Esophagus squamous epithelium (tissue), 4 donors: ENCODE results near the gene MAMDC4.
"Not testable (repeated sequence)": the region's sequence is repeated elsewhere in the genome, so short reads cannot be mapped to it uniquely, and the experiment has no call there.

Experiments used
- CTCF ChIP-seq, 6 experiments: fragments of 450-650 bp in 4 of 6; fragments of 200-600 bp in 2 of 6; sonication (generic) in 2 of 6; IDR thresholded peaks; one replicate each; pipeline ENCODE4 v1.5.1; 2016 to 2019; ENCODE audit warnings: antibody characterized with exemption in 6 of 6, mild to moderate bottlenecking in 4 of 6, moderate library complexity in 4 of 6
- POLR2A ChIP-seq, 4 donors: fragments of 450-650 bp; IDR thresholded peaks; one replicate each; pipeline ENCODE4 v1.6.1; 2017; ENCODE audit warnings: antibody characterized with exemption in 4 of 4, mild to moderate bottlenecking in 4 of 4, moderate library complexity in 3 of 4

DNA sequence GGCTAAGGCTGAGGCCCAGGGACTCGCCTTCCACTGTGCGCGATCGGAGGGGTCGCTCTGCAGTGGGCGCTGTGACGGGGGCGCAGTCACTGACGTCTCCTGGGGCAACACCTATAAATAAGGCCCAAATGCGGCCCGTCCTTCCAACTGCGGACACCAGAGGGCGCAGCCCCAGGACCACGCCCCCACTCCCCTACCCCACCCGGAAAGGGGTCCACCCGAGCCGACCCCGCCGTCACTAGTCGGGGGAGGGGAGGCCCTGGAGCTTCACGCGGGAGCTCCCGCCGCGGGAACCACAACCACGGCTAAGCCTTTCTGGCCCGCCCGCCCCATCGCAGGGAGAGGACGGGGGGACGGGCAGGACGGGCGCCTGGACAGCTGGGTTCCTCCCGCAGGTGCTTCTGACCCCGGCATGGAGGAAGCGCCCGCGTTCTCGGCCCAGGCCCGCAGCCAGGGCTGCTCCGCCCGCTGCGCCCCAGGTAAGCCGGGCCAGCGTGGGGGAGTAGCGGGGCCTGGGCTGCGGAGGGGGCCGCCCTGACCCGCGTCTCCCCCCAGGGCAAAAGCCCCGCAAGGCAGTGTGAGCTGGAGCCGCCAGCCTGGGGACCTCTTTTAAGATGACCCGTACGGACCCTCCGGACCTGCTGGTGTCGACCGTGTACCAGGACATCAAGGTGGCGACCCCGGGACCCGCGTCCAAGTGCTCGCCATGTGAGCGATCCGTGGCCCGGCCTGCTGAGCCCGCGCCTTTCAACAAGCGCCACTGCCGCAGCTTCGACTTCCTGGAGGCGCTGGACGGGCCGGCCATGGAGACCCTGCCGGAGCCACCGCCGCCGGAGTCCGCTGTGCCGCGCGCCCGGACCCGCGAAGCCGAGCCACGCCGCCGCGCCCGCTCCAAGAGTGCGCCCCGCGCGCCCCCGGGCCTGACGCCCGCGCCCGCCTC, 8.1 kb upstream of the MAMDC4 start:
- TF ChIP-seq CTCF (IDR thresholded peaks at IDR 0.05) = peak; percentile 51 to 70 (median 66)
- TF ChIP-seq POLR2A (IDR thresholded peaks at IDR 0.05) = not testable (repeated sequence)
